NCI-H524 treated with DMSO at 0.1 percent for 48 hours (cell line): ENCODE results near the gene RNF150.

Experiments
- DNase-seq: peaks from one replicate; lab custom pipeline; 2025; lab: John Stamatoyannopoulos, UW

RNF150 gene

DNA sequence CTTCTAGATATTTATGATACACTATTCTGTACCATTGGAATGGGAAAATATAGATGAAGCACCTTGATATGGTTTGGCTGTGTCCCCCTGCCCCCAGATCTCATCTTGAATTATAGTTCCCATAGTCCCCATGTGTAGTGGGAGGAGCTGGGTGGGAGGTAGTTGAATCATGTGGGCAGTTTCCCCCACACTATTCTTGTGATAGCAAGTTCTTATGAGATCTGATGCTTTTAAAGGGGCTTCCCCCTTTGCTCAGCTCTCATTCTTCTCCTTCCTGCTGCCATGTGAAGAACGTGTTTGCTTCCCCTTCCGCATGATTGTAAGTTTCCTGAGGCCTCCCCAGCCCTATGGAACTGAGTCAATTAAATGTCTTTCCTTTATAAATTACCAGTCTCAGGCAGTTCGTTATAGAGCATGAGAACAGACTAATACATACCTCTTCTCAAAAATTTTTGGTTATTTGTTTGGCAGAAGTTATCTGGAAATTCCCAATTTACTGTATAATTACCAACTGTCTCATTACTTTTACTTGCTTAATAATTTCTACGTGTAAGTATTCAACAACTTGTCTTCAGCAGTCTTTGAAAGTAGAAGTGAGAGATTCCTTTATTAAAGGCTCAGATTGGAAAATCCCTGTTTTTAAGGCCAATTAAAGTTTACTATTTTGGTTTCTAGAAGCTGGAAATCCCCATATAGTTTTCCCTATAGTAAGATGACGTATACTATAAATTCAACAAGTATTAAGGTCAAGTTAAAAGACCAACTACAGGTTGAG is 152.7 kb downstream of the RNF150 start:
- no peak for DNase-seq

DNA sequence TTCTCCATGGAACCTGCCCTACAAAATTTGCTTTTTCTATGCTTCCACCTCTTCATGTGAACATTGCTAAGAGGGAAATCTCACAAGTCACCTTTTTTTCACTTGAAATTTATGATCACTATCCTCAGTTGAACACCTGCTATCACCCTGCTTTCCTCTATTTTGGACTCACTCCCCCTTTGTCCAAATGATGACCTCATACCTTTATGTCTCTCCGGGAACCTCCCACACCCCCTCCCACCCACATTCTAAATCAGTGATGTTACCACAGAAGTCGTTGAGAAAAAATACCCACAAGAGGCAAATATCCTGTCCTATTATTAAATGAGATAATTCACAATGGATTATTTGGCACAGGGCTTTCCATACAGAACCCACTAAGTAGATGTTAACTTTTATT is 156.5 kb downstream of the RNF150 start:
- no peak for DNase-seq

DNA sequence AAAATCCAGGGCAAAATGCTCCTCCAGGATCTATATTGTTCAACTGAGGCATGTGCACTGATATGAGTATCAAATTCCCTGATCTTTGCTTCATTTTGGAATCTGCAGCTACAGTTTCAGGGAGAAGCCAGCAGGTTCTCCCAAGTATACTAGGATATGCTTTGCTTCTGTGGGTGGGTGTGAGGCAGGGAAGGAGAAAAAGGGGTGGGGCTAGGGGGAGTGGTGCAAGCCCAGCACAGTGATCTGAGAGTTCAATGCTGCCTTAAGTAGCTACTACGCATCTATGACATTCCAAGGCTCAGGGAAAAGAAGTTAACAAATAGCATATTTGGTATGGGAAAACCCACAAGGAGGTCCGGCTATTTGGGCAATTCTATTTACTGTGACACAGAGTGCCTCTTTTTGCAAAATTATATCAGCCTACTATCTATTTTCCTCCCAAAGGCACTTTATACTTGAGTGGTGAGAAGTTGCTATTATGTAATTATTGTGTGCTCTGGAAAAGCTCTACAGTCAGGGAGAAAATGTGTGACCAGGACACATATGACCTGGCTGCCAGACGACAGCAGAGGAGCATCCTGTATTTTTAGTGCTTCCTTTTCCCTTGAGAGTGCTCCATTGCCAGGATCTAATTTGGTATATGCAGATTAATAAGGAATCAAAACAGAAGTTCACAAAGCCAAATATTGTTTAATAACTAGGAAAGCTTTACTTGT is 162.0 kb downstream of the RNF150 start:
- DNase-seq: no peak

DNA sequence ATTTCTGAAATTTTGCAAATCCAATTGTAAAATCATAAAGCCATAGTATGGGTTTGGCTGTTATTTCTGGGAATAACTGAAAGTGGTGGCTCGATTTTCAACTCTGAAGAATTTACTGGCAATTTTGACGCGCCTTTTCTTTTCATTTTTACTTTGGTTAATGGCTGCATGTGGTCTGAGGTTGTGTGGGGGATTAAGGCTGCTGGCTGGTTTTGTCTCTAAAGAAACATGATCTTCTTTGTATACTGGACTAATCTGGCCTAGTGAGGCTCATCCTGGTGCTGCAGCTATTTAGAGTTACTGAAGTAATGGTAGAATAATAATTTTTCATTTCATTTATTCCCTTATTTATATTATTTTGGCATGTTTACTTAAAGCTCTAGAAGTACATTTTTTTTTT is 164.0 kb downstream of the RNF150 start:
- no peak for DNase-seq

DNA sequence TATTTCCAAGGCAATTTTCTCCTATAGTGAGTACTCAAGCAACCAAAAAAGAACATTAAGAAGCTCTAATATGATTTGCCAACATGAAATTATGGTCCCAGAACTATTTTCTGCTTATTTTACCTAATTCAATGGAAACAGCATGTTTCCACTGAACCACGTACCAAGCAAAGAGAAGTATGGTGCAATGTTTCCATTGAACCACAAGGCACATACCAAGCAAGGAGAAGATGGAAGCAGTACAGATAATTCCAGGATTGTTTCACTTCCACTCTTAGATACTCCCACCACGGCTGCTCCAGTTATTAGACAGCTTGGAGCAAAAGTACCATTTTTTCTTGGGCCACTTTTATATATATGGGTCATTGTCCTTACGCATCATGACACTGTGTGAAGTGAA is 164.9 kb downstream of the RNF150 start:
- DNase-seq: no peak

DNA sequence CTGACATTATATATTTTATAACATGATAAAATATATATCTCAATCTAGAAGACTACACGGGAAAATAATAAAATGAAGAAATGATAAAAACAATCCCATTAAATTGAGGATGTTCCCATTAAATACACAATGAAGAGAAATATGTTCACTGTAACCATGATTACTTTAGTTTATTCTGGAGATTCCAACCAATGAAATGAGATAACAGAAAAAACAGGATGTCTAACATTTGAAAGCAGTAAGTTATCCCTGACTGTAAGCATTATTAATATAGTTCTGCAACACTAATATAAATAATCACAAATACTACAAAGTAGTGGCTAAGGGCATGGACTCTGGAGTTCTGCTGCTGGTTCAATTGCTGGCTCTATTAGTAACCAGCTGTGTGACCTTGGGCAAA is 169.4 kb downstream of the RNF150 start:
- DNase-seq: no peak

DNA sequence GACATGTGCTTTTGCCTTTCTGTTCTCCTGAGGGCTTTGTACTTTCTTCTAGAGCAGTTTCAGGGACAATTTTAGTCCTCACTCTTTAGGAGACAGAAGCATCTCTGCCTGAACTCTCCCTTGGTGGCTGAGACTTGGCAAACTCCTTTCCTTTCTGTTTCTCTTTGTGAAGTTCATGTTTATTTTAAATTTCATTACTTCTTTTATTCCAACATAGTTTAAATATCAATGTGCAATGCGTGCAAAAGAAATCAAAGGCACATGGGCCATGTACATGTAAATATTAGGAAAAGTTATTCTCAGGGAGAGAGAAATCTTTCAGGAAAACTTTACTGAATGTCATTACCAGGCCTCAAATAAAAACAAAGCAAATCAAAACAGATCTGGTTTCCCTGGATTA is 177.6 kb downstream of the RNF150 start:
- DNase-seq: no peak

DNA sequence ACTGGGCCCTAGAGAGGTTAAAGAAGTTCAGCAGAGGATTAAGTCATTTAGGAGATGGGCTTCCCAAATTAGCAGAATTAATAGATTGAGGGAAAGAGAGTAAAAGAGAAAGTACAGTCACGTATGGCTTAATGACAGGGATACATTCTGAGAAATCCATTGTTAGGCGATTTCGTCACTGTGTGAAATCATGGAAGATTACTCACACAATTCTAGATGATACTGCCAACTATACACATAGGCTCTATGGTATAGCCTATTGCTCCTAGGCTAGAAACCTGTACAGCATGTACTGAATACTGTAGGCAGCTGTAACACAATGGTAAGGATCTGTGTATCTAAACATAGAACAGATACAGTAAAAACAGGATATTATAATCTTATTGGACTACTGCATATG is 180.6 kb downstream of the RNF150 start:
- DNase-seq: no peak

DNA sequence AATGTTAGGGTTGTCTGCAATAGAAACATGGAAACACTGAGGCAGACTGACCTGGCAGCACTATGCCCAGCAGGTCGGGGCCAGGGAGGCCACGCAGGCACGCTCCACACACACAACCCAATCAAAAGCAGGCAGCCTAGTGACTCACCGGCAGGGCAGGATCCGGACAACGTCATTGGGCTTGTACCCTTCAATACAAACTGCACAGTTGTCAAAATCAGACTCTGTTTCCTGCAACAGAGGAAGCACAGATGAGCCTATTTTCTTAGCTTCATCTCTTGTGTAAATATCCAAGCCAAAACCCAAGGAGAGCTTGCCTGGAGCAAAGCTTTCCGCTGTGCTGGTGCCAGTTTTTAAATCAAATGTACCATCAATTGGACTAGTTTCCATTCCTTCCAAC is 185.8 kb downstream of the RNF150 start:
- DNase-seq: no peak

DNA sequence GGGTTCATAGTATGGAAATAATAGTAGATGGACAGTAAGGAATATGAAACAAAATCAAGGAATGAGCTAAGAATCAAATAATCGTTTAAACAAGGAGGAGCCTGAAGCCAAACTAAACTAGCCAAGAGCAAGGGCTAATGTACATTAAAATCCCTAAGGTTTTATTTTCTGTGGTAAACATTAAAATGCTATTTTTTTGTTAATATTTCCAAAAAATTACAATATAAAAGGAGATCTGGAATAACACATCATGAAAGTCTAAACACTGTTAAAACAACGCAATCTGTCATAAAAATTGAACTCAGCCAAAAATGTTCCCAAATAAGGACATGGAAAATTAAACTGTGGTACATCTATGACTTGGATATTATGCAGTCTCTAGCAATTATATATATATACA is 188.2 kb downstream of the RNF150 start:
- DNase-seq: no peak

DNA sequence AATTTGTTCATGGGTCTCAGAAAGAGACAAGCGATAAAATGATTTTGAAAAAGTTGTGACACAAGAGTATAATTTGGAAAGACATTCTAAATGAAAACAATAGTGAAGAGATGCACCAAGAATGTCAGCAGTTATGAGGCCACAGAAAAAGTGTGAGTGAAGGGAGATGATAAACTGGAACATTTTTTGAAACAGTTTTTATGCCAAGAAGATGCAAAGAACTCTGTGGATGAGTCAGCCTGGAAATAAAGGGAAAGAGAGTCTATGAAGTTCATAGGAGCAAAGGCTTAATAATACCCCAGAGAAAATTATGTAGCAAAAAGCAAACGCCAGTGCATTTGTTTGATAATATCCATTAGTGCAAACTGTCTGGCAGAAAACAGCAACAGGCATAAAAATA is 188.7 kb downstream of the RNF150 start:
- no peak for DNase-seq

DNA sequence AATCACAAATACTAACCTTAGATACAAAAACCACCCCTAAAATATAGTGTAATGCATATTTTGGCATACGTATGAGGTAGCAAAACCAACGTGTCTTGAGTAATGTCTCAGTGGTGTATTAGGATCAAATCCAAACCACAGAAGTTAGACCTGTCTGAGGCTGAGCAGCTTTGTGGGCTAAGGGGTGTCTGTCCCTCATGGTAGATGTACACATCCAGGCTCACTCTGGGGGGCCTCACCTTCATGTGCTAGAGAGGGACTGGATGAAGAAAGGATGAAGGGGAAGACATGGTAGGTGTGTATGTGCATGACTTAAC is 189.1 kb downstream of the RNF150 start:
- DNase-seq: no peak

DNA sequence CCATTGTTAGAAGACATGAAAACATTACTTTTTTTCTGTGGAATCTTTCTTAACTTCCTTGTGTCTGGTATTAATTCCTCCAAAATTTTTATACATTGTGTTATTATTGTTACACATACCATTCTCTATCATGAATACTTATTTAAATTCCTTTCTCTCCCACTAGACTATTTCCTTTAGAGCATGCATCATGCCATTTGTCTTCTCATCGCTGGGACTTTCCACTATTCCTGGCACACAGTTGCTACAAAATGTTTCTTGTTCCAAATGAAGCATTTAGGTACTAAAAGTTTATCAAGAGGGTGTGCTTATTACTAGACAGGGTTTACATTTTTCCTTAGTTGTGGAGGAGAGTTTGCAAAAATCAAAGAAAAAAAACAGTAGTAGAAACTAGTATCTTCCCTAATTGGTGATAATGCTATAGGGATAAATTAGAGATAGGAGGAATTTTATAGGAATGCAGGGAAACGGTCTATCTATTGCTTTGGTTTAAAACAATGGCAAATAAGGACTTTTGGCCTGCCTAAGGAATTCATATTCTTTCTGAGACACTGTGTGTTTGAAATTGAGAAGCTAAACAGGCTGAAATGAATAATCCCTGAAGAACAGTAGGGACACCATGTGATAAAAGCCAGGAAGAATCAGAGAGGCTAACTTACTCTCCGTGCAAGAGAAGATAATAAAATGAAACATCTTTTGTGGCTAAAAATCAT is 189.6 kb downstream of the RNF150 start:
- DNase-seq: no peak

DNA sequence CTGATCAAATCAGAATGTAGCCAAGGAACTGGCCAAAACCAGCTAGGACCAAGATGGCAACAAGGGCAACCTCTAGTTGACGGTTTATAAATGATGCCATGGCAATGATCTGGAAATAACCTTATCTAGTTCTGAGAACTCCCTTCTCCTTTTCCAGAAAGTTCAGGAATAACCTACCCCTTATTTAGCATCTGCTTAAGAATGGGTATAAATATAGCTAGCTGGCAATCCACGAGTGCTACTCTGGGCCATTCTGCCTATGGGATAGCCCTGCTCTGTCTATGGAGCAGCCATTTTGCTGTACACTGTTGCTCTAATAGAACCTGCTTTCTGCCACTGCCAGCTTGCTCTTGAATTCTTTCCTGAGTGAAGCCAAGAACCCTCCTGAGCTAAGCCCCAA is 192.7 kb downstream of the RNF150 start:
- DNase-seq: no peak

DNA sequence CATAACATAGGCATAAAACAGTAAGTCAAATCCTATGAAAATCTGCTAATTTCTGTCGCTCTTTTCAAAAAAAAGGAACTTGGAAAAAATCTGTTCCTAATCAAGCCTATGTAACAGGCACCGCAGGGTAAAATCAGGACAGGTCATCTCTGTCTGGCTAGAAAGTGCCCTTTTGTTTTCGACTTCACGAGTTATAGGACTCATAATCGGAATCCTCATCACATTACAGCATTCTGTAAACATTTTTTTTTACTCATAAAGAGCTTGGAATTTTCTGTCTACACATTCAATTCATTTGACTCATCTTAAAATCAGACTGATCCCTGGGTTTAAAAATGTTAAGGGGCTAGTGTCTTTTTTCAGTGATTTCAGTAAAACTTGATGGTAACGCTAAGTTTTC is 195.4 kb downstream of the RNF150 start:
- no peak for DNase-seq

DNA sequence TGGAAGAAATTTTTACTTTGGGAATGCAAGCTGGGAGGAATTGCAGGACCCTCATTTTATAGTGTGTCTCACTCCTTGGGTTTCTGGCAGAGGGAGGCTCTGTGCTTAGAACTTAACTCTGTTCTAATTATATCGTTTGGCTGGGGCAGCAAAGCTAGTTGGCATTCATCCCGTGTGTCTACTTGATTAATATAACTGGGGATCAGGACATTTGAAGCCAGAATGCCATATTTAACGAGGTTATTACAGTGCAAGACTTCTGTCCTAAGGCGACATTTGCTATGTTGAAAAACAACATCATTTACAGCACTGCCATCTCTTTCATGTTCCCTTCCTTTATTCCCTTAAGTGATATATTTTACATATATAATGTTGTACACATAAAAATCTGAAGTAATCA is 198.0 kb downstream of the RNF150 start:
- peak; percentile 15 for DNase-seq

DNA sequence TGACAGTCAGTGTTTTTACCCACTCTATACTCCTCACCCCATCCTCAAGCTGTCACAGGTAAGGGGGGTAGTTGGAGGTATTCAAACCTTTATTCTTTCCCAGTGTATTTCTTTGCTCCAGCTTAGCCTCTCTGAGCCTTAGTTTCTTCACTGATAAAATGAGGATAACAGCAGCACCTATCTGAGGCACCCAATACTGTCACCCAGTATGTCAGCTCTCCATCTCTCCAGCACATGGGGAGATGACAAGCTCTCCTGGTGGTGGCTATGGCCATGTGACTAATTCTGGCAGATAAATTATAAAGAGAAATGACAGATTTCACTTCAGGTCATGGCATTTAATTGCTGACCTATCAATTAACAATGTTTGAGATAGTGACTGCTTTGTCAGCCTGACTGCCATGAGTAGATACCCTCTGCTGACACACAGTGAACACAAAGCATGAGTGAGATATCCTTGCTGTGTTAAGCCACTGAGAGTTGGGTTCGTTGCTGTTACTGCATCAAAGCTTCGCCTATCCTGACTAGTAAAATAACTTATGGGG is 200.7 kb downstream of the RNF150 start:
- DNase-seq: no peak

DNA sequence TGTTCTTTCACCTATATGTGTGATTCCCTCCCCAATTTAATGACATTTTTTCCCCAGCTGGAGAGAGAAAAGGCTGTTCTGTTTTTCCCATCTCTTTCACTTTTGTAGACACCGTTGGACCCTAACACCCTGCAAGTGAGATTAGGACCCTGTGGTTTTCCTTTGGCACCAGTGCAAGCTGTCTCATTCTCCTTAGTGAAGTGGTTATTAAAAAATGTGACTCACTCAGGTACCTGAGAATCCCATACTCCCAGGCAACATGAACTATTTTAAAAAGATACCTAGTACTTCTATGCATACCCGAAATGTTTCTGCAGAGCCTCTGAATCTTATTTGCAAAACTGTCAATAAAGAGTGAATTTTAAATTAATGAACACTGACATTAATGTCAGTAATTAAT is 201.4 kb downstream of the RNF150 start:
- DNase-seq: no peak

DNA sequence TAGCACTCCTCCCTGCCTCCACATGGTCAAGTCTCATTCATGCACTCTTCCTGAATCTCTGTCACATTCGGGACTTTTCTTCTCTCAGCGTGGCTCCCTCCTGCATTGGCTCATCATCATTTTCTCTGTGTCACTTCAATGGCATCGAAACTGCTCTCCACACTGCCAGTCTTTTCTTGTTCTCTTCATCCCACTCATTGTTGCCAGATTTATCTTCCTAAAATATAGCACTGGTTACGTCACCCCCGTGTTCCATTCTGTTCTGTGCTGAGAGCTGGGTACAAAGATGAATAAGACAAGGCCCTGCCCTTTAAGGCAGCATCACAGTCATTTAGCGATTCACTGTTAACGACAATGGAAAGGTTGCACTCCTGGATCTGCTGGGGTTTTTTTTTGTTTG is 202.7 kb downstream of the RNF150 start:
- no peak for DNase-seq

DNA sequence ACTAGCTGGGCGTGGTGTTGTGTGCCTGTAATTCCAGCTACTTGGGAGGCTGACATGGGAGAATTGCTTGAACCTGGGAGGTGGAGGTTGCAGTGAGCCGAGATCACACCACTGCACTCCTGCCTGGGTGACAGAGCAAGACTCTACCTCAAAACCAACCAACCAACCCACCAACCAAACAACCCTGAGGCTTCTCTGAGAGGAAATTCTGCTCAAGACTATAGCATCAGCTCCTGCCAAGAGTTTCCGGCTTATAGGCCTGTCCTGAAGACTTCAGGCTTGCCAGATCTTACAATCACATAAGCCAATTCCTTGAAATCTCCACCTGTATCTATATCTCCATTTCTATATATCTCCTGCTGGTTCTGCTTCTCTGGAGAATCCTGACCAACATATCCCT is 203.3 kb downstream of the RNF150 start:
- no peak for DNase-seq

DNA sequence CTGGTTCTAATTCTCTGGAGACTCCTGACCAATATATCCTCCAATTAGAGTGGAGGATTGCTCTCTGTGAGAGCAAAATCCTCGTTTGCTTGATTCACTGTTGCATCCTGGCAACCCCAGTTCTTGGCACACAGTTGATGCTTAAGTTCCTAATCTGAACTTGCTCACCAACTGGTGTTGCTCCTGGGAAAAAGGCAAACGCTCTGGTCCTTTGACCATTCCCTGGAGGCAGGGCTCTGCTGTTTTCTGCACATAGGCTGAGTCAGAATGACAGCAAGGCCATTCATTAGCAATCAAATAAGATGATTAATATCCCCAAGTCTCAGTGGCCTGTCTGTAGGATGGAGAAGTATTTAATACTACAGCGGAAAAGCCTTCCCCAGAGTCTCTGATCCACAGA is 204.4 kb downstream of the RNF150 start:
- DNase-seq: no peak

DNA sequence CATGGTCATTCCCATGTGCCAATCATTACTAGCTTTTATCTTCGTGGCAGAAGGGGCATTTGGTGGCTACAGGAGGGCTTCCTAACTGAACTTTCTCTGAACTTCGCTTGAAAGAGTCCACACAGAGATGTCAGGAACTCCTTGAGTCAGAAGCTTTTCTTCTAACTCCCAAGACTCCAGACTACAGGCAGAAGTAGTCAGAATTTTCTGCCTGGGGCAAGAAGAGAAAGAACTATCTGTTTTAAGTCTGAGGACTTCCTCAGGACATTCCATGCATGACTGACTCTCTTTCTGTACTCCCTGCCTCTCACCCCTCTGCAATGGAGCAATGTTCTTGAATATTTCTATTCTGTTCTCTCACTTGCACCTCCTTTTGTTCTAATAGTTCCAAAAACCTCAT is 206.6 kb downstream of the RNF150 start:
- no peak for DNase-seq

DNA sequence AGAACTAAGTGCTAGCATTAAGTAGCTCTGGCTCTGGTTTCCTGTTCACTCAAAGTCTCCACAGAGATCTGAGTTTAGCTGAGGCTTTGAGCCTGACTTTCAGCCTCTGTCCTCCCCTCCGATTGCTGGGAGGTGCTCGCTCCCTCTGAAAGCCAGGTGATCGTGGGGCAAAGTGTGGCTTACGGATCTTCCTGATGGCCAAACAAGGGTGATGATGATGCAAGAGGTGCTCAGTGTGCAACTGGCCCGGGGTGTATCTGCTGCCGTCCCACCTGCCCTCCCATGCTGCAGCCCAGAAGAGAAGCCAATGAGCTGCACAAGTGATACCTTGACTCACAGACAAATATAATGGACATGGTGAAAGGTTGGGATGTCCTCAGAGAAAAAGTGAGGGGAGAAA is 207.9 kb downstream of the RNF150 start:
- no peak for DNase-seq
